IPS-18a (cell line): Measurements from ENCODE around the gene CD58.

Experiments used
- H3K27ac ChIP-seq: one replicate; pipeline ENCODE4 v1.5.1; 2013; ENCODE audit warnings: low read length
- H3K27me3 ChIP-seq: one replicate; pipeline ENCODE4 v1.6.1; 2013; ENCODE audit warnings: mild to moderate bottlenecking, low read length; ENCODE audit not compliant: control insufficient read depth, insufficient read depth
- H3K36me3 ChIP-seq: one replicate; pipeline ENCODE4 v1.6.1; 2013; ENCODE audit warnings: low read depth, low read length; ENCODE audit not compliant: control insufficient read depth
- H3K4me1 ChIP-seq: one replicate; pipeline ENCODE4 v1.6.1; 2013; ENCODE audit warnings: low read depth, low read length; ENCODE audit not compliant: control insufficient read depth
- H3K4me3 ChIP-seq: one replicate; pipeline ENCODE4 v1.5.1; 2013; ENCODE audit warnings: low read length
- H3K9ac ChIP-seq: one replicate; pipeline ENCODE4 v1.6.1; 2013; ENCODE audit warnings: mild to moderate bottlenecking, low read length, moderate library complexity
- H3K9me3 ChIP-seq: one replicate; pipeline ENCODE4 v1.6.1; 2013; ENCODE audit warnings: low read depth, low read length; ENCODE audit not compliant: control insufficient read depth

Gene CD58

GRCh38 chr1:116510361-116510760 lies 60.5 kb downstream of the CD58 start:
- H3K9ac ChIP-seq = no peak overlapping the region
- H3K27me3 ChIP-seq = no peaks in the 10 kb centered on the region
- peaks cover 4% of the 10 kb centered on the region for H3K4me1 ChIP-seq
- H3K4me3 ChIP-seq = no peak overlapping the region
- H3K9me3 ChIP-seq = no peaks in the 10 kb centered on the region
- no peaks in the 10 kb centered on the region for H3K36me3 ChIP-seq
- no peak overlapping the region for H3K27ac ChIP-seq

DNA sequence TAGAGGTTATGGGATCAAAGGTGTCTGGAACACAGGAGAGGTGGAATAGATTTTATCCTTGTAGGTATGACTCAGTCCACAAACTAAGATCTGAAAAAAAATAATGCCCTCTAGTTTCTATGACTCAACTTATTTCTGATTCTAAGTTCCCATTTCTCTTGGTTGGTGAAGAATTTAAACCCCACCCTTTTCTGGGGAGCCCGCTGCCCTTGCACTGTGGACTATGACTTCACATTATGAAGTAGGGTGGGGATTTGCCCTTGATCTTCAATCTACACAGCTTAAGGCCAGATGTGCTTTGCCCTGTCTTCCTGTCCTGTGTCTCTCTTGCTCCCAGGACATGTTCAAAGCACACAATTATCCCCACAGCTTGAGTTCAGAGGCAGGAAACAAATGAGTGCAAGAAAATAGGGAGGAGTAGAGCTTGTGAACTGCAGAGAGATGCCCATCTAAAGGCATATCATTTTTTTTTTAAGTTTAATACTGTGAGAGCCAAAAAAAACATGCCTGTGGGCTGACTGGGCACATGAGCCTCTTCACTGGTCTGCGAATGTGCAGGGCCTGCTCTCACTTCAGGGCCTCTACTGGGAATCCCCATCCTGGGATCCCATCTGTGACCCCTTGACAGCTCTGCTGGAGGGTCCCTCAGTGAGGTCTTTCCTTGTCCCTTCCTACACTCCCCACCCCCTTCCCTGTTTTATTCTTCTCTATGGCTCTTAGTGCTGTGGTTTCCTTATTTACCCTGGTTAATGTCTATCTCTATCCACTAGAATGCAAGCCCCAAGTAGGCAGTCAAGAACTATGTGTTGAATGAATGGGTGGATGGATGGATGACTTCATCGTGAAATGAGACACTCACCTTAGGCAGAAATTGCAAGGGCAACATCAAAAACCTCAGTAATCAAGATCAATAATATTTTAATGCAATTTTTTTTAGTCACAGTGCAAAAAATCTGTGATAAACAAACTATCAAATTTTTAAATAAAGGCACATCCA lies 61.5 kb downstream of the CD58 start:
- peaks cover 4% of the 10 kb centered on the region for H3K4me1 ChIP-seq
- H3K9me3 ChIP-seq = no peaks in the 10 kb centered on the region
- no peak overlapping the region for H3K9ac ChIP-seq
- H3K4me3 ChIP-seq = no peak overlapping the region
- H3K36me3 ChIP-seq = no peaks in the 10 kb centered on the region
- no peaks in the 10 kb centered on the region for H3K27me3 ChIP-seq
- no peak overlapping the region for H3K27ac ChIP-seq

- H3K36me3 ChIP-seq = no peaks in the 10 kb centered on the region
- H3K9ac ChIP-seq = no peak overlapping the region
- H3K27ac ChIP-seq = no peak overlapping the region
- H3K4me3 ChIP-seq = no peak overlapping the region
- peaks cover 4% of the 10 kb centered on the region for H3K4me1 ChIP-seq
- H3K27me3 ChIP-seq = no peaks in the 10 kb centered on the region
- no peaks in the 10 kb centered on the region for H3K9me3 ChIP-seq
Measured at GRCh38 chr1:116508085-116508983, 62.5 kb downstream of the CD58 start.

- H3K9ac ChIP-seq = no peak overlapping the region
- no peaks in the 10 kb centered on the region for H3K9me3 ChIP-seq
- no peak overlapping the region for H3K4me3 ChIP-seq
- no peaks in the 10 kb centered on the region for H3K36me3 ChIP-seq
- H3K4me1 ChIP-seq = peaks cover 4% of the 10 kb centered on the region
- H3K27me3 ChIP-seq = no peaks in the 10 kb centered on the region
- no peak overlapping the region for H3K27ac ChIP-seq
Measured at GRCh38 chr1:116507631-116508030, 63.2 kb downstream of the CD58 start.

GRCh38 chr1:116506132-116507004 lies 64.5 kb downstream of the CD58 start:
- Histone ChIP-seq H3K36me3 (no peaks in the 10 kb centered on the region), H3K9me3 (no peaks in the 10 kb centered on the region), H3K4me1 (peaks cover 4% of the 10 kb centered on the region), H3K27ac (no peak overlapping the region), H3K9ac (no peak overlapping the region), H3K4me3 (no peak overlapping the region), H3K27me3 (no peaks in the 10 kb centered on the region)

DNA sequence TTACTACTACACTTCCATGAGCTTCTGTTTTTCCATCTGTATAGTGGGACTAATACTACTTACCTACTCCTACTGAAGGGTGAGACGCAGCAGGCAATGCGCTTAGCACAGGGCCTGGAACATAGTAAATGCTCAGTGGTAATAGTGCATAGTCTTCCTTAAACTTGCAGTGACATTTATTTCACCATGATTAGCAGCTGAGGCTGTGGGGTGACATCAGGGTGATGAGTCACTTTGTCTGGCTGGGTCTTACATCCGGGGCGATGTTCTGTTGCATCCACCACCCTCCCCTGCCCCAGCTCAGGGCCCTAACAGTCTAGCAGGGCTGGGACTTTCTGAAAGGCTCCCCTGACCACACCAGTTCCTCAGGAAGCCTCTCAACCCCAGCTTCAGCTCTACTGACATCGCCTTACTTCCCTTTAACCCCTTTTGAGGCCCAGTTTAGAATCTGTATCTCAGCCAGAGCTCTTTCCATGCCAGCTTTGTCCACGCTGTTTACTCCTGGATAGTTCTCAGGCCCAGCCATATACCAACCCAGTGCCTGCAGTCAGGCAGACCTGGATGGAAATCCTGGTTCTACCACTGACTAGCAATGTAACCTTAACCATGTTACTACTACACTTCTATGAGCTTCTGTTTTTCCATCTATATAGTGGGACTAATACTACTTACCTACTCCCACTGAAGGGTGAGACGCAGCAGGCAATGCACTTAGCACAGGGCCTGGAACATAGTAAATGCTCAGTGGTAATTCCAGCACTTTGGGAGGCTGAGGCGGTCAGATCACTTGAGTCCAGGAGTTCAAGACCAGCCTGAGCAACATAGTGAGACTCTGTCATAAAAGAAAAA lies 66.3 kb downstream of the CD58 start:
- Histone ChIP-seq H3K9ac (no peak overlapping the region), H3K4me1 (peaks cover 4% of the 10 kb centered on the region), H3K36me3 (no peaks in the 10 kb centered on the region), H3K27me3 (no peaks in the 10 kb centered on the region), H3K4me3 (no peak overlapping the region), H3K9me3 (no peaks in the 10 kb centered on the region), H3K27ac (no peak overlapping the region)

DNA sequence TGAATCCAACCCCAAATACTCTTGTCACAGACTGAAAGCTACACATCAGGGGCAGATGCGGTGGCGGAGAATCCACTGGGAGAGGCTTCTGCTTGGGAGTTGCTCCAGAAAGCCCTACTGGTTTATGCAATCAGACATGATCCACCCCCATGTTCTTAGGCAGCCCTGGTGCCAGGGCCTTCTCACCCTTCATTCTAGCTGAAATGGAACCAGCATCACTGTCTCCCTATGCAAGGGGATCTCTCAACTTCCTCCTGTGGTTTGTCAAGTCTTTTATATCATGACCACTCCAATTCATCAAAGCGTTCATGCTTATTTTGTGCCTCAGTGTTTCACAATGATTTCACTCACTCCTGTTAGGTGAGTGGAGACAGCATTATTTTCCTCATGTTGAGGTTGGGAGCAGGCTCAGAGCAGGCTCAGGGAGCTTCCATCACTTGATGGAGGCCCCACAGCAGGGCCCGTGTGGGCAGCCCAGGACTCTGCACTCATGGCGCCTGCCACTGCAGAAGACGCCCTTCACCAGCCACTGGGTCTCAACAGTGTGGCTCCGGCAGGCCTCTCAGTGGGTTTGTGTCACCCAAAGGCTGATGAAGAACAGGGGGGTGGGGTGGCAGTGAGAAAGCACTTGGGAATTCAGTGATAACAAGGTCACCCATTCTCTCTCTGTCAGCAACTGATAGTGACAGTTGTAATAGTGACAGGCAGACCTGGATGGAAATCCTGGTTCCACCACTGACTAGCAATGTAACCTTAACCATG lies 67.1 kb downstream of the CD58 start:
- H3K4me1 ChIP-seq = peaks cover 4% of the 10 kb centered on the region
- no peak overlapping the region for H3K4me3 ChIP-seq
- no peak overlapping the region for H3K27ac ChIP-seq

GRCh38 chr1:116502671-116503314 lies 68.0 kb downstream of the CD58 start:
- Histone ChIP-seq H3K4me3 (no peak overlapping the region), H3K4me1 (peaks cover 2% of the 10 kb centered on the region), H3K36me3 (no peaks in the 10 kb centered on the region), H3K27me3 (no peaks in the 10 kb centered on the region), H3K9ac (no peak overlapping the region), H3K27ac (no peak overlapping the region), H3K9me3 (no peaks in the 10 kb centered on the region)

More for the DNA sequence above, 67.1 kb downstream of the CD58 start:
- H3K36me3 ChIP-seq = no peaks in the 10 kb centered on the region
- no peaks in the 10 kb centered on the region for H3K27me3 ChIP-seq
- no peak overlapping the region for H3K9ac ChIP-seq
- H3K9me3 ChIP-seq = no peaks in the 10 kb centered on the region

GRCh38 chr1:116501870-116502244 lies 69.0 kb downstream of the CD58 start:
- Histone ChIP-seq H3K27me3 (no peaks in the 10 kb centered on the region), H3K4me1 (no peaks in the 10 kb centered on the region), H3K36me3 (no peaks in the 10 kb centered on the region), H3K9me3 (no peaks in the 10 kb centered on the region), H3K4me3 (no peak overlapping the region), H3K9ac (no peak overlapping the region), H3K27ac (no peak overlapping the region)
